ENCODE results near the gene CRYBG2.

The CRYBG2 gene

DNA sequence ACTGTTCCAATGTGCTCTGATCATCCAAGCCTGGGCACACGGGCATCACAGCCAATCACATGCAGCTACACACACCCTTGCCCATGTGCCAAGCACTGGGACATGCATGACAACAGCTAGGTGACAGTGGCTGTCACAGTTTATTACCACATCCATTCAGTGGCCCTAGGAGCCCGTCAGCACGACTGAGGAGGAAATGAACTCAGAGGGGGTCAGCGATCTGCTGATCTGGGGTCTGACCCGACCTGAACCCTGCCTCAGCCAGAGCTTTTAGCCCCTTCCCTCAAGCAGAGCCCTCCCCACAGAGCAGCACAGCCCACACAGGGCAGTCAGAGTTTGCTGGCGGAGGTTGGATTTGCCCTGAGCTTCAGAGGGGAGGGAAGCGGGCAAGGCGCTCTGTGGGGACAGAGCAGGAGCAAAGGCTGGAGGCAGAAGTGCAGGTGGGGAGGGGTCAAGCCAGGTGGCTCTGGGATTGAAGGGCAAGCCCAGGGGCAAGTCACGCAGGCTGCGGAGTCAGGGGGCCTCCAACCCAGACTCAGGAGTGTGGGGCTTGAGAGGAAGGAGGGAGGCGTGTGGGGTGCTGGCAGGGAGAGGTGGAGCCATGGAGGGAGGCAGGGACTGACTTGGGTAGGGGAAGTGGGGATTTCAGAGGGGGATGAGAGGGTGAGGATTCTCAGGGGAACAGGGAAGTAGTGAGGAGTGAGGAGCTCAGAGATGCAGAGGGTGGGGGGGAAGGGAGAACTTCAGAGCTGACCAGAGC lies 63.6 kb downstream of the CRYBG2 start:
- in situ Hi-C loops (cut with MboI; ENCODE audit: low sequenced_read_pairs, unreplicated experiment), result no loop called here
- TF ChIP-seq CTCF (IDR thresholded peaks at IDR 0.05; ENCODE audit: borderline replicate concordance, control extremely low read depth, extremely low read depth, insufficient read depth, missing control alignments), result no peak
- DNase-seq (ENCODE audit: low spot score), result peak; percentile 54

GRCh38 chr1:26289158-26290059 lies 64.5 kb downstream of the CRYBG2 start:
- in situ Hi-C loops (cut with MboI; ENCODE audit: low sequenced_read_pairs, unreplicated experiment), result no loop called here
- no peak for TF ChIP-seq CTCF (IDR thresholded peaks at IDR 0.05; ENCODE audit: borderline replicate concordance, control extremely low read depth, extremely low read depth, insufficient read depth, missing control alignments)
- peak; percentile 85 for DNase-seq (ENCODE audit: low spot score)

- in situ Hi-C loops (cut with MboI; ENCODE audit: low sequenced_read_pairs, unreplicated experiment), result no loop called here
- TF ChIP-seq CTCF (IDR thresholded peaks at IDR 0.05; ENCODE audit: borderline replicate concordance, control extremely low read depth, extremely low read depth, insufficient read depth, missing control alignments), result no peak
- DNase-seq (ENCODE audit: low spot score), result peak; percentile 56
These were observed 65.5 kb downstream of the CRYBG2 start for GRCh38 chr1:26288311-26288941.

GRCh38 chr1:26287811-26288210 lies 66.1 kb downstream of the CRYBG2 start:
- in situ Hi-C loops (cut with MboI; ENCODE audit: low sequenced_read_pairs, unreplicated experiment), result no loop called here
- DNase-seq (ENCODE audit: low spot score), result no peak
- TF ChIP-seq CTCF (IDR thresholded peaks at IDR 0.05; ENCODE audit: borderline replicate concordance, control extremely low read depth, extremely low read depth, insufficient read depth, missing control alignments), result no peak

DNA sequence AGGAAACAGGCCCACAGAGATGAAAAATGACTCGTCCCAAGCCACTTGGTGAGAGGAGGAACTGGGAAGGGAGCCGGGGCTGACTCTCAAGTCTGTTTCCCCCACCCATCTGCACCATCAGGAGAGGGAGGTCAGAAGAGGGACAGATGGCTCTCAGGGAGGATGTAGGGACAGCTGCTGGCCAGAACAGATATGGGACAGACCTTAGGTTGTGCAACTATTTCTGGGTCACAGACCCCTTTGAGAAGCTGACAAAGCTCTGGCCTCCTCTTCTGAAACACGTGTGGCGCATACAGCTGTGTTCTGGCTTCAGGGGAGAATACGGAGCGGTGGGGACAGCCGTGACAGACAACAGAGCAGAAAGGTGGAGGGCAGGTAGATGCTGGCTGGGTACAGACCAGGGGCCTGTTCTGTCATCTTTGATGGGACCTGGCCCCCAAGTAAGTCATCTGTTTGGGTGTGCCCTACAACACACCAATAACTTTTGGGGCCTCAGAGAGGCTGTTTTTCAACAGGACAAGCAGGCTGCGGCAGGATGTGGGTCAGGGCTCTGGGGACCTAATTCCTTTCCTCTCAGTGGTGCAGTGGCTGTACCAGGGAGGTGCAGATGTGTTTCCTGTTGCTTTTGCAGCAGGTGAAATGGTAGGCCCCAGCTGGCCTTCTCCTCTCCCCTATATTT lies 66.8 kb downstream of the CRYBG2 start:
- in situ Hi-C loops (cut with MboI; ENCODE audit: low sequenced_read_pairs, unreplicated experiment), result no loop called here
- TF ChIP-seq CTCF (IDR thresholded peaks at IDR 0.05; ENCODE audit: borderline replicate concordance, control extremely low read depth, extremely low read depth, insufficient read depth, missing control alignments), result no peak
- DNase-seq (ENCODE audit: low spot score), result peak; percentile 68

DNA sequence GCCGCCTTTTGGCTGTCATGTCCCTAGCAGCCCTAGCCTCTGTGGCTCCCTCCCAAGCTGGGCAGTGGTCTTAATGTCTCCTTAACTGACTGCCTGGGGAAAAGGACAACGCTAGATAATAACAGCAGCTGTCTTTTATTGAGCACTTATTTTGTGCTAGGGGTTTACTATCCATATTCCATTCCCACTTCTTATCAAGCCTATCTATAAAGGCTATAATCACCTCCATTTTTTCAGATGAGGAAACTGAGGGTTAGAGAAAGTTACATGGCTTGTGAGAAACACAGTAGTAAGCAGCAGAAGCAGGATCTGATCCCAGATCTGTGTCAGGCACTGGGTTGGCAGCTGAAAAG lies 67.9 kb downstream of the CRYBG2 start:
- in situ Hi-C loops (cut with MboI; ENCODE audit: low sequenced_read_pairs, unreplicated experiment), result no loop called here
- TF ChIP-seq CTCF (IDR thresholded peaks at IDR 0.05; ENCODE audit: borderline replicate concordance, control extremely low read depth, extremely low read depth, insufficient read depth, missing control alignments), result no peak
- no peak for DNase-seq (ENCODE audit: low spot score)
